ENCODE data around the gene SH3RF3.

Gene SH3RF3

DNA sequence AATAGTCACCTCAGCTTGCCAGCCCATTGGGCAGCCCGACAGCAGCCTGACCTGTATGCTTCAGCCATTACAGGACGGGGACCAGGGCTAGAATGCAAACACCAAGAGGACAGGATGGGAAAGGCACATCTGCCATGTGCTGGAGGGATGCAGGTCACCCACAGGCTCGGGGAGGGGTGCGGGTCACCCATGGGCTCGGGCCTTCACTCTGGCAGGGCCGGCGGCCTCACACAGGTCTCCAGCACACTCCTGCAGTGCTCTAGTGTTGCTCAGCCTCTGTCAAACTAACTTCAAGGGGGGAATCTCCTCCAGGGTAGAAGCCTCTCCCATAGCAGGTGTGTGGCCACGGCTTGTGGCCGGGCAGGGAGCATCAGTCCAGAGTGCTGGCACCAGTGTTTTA lies 262.2 kb downstream of the SH3RF3 start:
- TF ChIP-seq, protein P1, sequence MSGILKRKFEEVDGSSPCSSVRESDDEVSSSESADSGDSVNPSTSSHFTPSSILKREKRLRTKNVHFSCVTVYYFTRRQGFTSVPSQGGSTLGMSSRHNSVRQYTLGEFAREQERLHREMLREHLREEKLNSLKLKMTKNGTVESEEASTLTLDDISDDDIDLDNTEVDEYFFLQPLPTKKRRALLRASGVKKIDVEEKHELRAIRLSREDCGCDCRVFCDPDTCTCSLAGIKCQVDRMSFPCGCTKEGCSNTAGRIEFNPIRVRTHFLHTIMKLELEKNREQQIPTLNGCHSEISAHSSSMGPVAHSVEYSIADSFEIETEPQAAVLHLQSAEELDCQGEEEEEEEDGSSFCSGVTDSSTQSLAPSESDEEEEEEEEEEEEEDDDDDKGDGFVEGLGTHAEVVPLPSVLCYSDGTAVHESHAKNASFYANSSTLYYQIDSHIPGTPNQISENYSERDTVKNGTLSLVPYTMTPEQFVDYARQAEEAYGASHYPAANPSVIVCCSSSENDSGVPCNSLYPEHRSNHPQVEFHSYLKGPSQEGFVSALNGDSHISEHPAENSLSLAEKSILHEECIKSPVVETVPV (CRISPR knock-in tag; IDR thresholded peaks at IDR 0.05), result no peak
- TF ChIP-seq ZNF70 (CRISPR knock-in tag; IDR thresholded peaks at IDR 0.05) (no peak), CSDC2 (CRISPR knock-in tag; IDR thresholded peaks at IDR 0.05) (no peak), ZNF565 (CRISPR knock-in tag; conservative IDR thresholded peaks at IDR 0.05; ENCODE audit: low read depth) (no peak), ZNF8 (CRISPR knock-in tag; IDR thresholded peaks at IDR 0.05) (no peak), ARNTL (CRISPR knock-in tag; IDR thresholded peaks at IDR 0.05; ENCODE audit: borderline replicate concordance, low read depth) (no peak), SNAI2 (CRISPR knock-in tag; IDR thresholded peaks at IDR 0.05) (no peak), OSR1 (CRISPR knock-in tag; IDR thresholded peaks at IDR 0.05) (no peak), TOX (CRISPR knock-in tag; IDR thresholded peaks at IDR 0.05; ENCODE audit: borderline replicate concordance) (no peak), ZC3H10 (CRISPR knock-in tag; IDR thresholded peaks at IDR 0.05) (no peak), PPARA (CRISPR knock-in tag; IDR thresholded peaks at IDR 0.05; ENCODE audit: borderline replicate concordance) (no peak)
- TF ChIP-seq, protein P2, sequence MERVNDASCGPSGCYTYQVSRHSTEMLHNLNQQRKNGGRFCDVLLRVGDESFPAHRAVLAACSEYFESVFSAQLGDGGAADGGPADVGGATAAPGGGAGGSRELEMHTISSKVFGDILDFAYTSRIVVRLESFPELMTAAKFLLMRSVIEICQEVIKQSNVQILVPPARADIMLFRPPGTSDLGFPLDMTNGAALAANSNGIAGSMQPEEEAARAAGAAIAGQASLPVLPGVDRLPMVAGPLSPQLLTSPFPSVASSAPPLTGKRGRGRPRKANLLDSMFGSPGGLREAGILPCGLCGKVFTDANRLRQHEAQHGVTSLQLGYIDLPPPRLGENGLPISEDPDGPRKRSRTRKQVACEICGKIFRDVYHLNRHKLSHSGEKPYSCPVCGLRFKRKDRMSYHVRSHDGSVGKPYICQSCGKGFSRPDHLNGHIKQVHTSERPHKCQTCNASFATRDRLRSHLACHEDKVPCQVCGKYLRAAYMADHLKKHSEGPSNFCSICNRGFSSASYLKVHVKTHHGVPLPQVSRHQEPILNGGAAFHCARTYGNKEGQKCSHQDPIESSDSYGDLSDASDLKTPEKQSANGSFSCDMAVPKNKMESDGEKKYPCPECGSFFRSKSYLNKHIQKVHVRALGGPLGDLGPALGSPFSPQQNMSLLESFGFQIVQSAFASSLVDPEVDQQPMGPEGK (CRISPR knock-in tag; IDR thresholded peaks at IDR 0.05; ENCODE audit: borderline replicate concordance), result no peak
- ATAC-seq, result no peak

DNA sequence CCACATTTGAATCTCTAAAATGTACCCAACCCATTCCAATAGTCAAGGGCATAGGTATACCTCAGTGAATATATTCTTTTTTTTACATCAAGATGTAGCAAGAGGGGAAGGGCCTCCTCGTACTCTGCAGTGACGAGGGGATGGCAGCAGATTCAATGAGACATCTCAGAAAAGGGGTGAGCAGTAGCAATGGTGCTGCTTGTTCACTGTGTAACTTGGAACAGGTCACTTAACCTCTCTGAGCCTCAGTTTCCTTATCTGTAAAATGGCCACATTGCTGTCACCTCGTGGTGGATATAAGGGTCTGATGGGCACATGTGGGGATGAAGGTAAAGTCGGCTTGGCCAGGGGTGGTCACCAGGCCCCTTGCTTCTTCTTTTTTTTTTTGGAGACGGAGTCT lies 263.1 kb downstream of the SH3RF3 start:
- TF ChIP-seq ZNF8 (CRISPR knock-in tag; IDR thresholded peaks at IDR 0.05), result no peak
- no peak for TF ChIP-seq RARB (CRISPR knock-in tag; IDR thresholded peaks at IDR 0.05)
- TF ChIP-seq ZFP30 (CRISPR knock-in tag; IDR thresholded peaks at IDR 0.05), result no peak
- TF ChIP-seq, protein P1 (CRISPR knock-in tag; IDR thresholded peaks at IDR 0.05), result no peak
- no peak for TF ChIP-seq ZNF565 (CRISPR knock-in tag; conservative IDR thresholded peaks at IDR 0.05; ENCODE audit: low read depth)
- TF ChIP-seq TCF4 (CRISPR knock-in tag; IDR thresholded peaks at IDR 0.05; ENCODE audit: borderline replicate concordance), result no peak
- no peak for TF ChIP-seq CSDC2 (CRISPR knock-in tag; IDR thresholded peaks at IDR 0.05)
- TF ChIP-seq, protein P3, sequence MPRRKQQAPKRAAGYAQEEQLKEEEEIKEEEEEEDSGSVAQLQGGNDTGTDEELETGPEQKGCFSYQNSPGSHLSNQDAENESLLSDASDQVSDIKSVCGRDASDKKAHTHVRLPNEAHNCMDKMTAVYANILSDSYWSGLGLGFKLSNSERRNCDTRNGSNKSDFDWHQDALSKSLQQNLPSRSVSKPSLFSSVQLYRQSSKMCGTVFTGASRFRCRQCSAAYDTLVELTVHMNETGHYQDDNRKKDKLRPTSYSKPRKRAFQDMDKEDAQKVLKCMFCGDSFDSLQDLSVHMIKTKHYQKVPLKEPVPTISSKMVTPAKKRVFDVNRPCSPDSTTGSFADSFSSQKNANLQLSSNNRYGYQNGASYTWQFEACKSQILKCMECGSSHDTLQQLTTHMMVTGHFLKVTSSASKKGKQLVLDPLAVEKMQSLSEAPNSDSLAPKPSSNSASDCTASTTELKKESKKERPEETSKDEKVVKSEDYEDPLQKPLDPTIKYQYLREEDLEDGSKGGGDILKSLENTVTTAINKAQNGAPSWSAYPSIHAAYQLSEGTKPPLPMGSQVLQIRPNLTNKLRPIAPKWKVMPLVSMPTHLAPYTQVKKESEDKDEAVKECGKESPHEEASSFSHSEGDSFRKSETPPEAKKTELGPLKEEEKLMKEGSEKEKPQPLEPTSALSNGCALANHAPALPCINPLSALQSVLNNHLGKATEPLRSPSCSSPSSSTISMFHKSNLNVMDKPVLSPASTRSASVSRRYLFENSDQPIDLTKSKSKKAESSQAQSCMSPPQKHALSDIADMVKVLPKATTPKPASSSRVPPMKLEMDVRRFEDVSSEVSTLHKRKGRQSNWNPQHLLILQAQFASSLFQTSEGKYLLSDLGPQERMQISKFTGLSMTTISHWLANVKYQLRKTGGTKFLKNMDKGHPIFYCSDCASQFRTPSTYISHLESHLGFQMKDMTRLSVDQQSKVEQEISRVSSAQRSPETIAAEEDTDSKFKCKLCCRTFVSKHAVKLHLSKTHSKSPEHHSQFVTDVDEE (CRISPR knock-in tag; IDR thresholded peaks at IDR 0.05), result no peak
- no peak for TF ChIP-seq TOX (CRISPR knock-in tag; IDR thresholded peaks at IDR 0.05; ENCODE audit: borderline replicate concordance)
- TF ChIP-seq, protein P4, sequence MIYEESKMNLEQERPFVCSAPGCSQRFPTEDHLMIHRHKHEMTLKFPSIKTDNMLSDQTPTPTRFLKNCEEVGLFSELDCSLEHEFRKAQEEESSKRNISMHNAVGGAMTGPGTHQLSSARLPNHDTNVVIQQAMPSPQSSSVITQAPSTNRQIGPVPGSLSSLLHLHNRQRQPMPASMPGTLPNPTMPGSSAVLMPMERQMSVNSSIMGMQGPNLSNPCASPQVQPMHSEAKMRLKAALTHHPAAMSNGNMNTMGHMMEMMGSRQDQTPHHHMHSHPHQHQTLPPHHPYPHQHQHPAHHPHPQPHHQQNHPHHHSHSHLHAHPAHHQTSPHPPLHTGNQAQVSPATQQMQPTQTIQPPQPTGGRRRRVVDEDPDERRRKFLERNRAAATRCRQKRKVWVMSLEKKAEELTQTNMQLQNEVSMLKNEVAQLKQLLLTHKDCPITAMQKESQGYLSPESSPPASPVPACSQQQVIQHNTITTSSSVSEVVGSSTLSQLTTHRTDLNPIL (CRISPR knock-in tag; IDR thresholded peaks at IDR 0.05; ENCODE audit: low read depth), result no peak
- no peak for TF ChIP-seq SNAI2 (CRISPR knock-in tag; IDR thresholded peaks at IDR 0.05)
- TF ChIP-seq GLIS3 (CRISPR knock-in tag; IDR thresholded peaks at IDR 0.05), result no peak
- no peak for TF ChIP-seq OSR1 (CRISPR knock-in tag; IDR thresholded peaks at IDR 0.05)
- no peak for TF ChIP-seq ZNF70 (CRISPR knock-in tag; IDR thresholded peaks at IDR 0.05)
- no peak for ATAC-seq

DNA sequence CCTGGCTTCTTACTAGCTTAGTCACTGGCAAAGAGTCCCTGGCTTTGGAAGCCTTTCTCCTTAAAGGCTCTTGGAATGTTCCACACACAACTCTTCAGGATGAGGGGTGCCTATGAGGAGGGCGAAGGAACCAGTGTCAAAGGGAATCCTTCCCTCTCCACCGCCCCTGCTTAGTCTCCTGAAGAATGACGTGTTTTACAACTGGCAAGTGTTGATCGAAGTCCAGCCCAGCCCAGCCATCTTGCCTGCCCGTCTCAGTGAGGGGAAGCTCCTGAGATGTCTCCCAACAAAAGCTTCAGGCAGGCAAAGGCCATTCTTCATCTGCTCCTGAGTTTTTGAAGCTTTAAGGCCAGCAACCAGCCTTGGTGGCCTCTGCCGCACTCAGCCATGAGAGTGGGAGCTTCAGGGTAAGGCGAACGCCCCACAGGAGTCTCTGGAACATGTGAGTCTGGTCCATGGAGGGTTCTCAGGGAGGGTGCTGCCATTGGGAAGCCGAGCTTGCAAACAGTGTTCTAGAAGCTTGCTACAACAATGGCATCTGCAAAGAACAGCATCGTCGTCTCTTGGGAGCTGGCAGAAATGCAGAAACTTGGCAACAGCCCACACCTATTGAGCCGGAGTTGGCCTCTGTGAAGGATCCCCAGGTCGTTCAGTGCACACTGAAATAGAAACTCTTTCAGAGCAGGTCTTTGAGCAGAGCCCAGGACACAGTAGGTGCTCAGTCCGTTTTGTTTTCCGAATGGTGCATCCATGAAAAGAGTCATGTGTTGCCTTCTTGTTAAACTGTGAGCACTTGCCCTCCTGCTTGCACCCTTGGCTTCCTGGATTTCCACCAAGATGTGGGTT lies 264.0 kb downstream of the SH3RF3 start:
- TF ChIP-seq ZFP3 (CRISPR knock-in tag; IDR thresholded peaks at IDR 0.05) (no peak), GLIS3 (CRISPR knock-in tag; IDR thresholded peaks at IDR 0.05) (no peak), PPARA (CRISPR knock-in tag; IDR thresholded peaks at IDR 0.05; ENCODE audit: borderline replicate concordance) (no peak), ZNF70 (CRISPR knock-in tag; IDR thresholded peaks at IDR 0.05) (no peak), TOX (CRISPR knock-in tag; IDR thresholded peaks at IDR 0.05; ENCODE audit: borderline replicate concordance) (no peak), ZC3H10 (CRISPR knock-in tag; IDR thresholded peaks at IDR 0.05) (no peak), ZFP30 (CRISPR knock-in tag; IDR thresholded peaks at IDR 0.05) (no peak), ESRRG (CRISPR knock-in tag; IDR thresholded peaks at IDR 0.05) (no peak), CSDC2 (CRISPR knock-in tag; IDR thresholded peaks at IDR 0.05) (no peak)
- TF ChIP-seq, protein P3 (CRISPR knock-in tag; IDR thresholded peaks at IDR 0.05), result no peak
- no peak for ATAC-seq

Data from SK-N-SH treated with all-trans-retinoic acid at 6 μM for 48 hours (cell line).